Tibial artery (tissue), 4 donors: ENCODE measurements around the gene PMIS2.
"Not testable (repeated sequence)": the region's sequence is repeated elsewhere in the genome, so short reads cannot be mapped to it uniquely, and the experiment has no call there.

Source experiments
- DNase-seq, 2 donors: peaks; one replicate each; pipeline ENCODE4 v3.0.0-alpha.2; 2019
- H3K27ac ChIP-seq, 2 donors: fragments of 200-600 bp; sonication (generic) in 1 of 2; 1 replicate in 1 of 2; 2 replicates in 1 of 2; pipeline ENCODE4 v1.5.1; 2018 to 2019; ENCODE audit warnings: mild to moderate bottlenecking in 1 of 2
- H3K27me3 ChIP-seq, 2 donors: fragments of 200-600 bp; sonication (generic) in 1 of 2; one replicate each; pipeline versions ENCODE4 v1.5.1 to v1.6.0; 2016 to 2019
- H3K36me3 ChIP-seq, 3 donors: fragments of 200-600 bp; sonication (generic) in 2 of 3; one replicate each; pipeline ENCODE4 v1.5.1; 2016 to 2019; ENCODE audit warnings: mild to moderate bottlenecking in 2 of 3
- H3K4me1 ChIP-seq, 4 donors: fragments of 200-600 bp; sonication (generic) in 2 of 4; 1 replicate in 3 of 4; 2 replicates in 1 of 4; pipeline ENCODE4 v1.5.1; 2016 to 2019
- H3K4me3 ChIP-seq, 2 donors: fragments of 200-600 bp; sonication (generic) in 1 of 2; 1 replicate in 1 of 2; 2 replicates in 1 of 2; pipeline ENCODE4 v1.5.1; 2018 to 2019; ENCODE audit warnings: mild to moderate bottlenecking in 2 of 2
- H3K9me3 ChIP-seq, 3 donors: fragments of 200-600 bp; sonication (generic) in 1 of 3; one replicate each; pipeline ENCODE4 v1.5.1; 2016 to 2019
- CTCF ChIP-seq, 2 experiments: fragments of 200-600 bp in 1 of 2; fragments of 450-650 bp in 1 of 2; IDR thresholded peaks; one replicate each; pipeline ENCODE4 v1.5.1; 2017 to 2019; ENCODE audit warnings: antibody characterized with exemption in 2 of 2, mild to moderate bottlenecking in 1 of 2, moderate library complexity in 1 of 2
- intact Hi-C: fragments of 100-400 bp; cut with DNase I; formaldehyde crosslinking; loops from one replicate; pipeline ENCODE4 v1.15.0; 2023; ENCODE audit warnings: low total_unique reads

The PMIS2 gene

GRCh38 chr19:35578707-35579106 is 7.3 kb upstream of the PMIS2 start:
- no peak overlapping the region for H3K4me3 ChIP-seq
- H3K27ac ChIP-seq: no peak overlapping the region
- peaks cover 0 to 12% of the 10 kb centered on the region in 2 donors for H3K27me3 ChIP-seq
- intact Hi-C loops: no loop called here
- no peaks in the 10 kb centered on the region for H3K4me1 ChIP-seq
- no peak for TF ChIP-seq CTCF (IDR thresholded peaks at IDR 0.05)
- peaks cover 0 to 21% (median 12%) of the 10 kb centered on the region in 3 donors for H3K9me3 ChIP-seq
- no peak for DNase-seq
- H3K36me3 ChIP-seq: no peaks in the 10 kb centered on the region

- no peak for DNase-seq
- Histone ChIP-seq H3K4me3 (no peak overlapping the region), H3K36me3 (no peaks in the 10 kb centered on the region), H3K4me1 (no peaks in the 10 kb centered on the region), H3K9me3 (no peaks in the 10 kb centered on the region), H3K27me3 (peaks cover 0 to 28% of the 10 kb centered on the region in 2 donors), H3K27ac (no peak overlapping the region)
- intact Hi-C loops: no loop called here
- no peak for TF ChIP-seq CTCF (IDR thresholded peaks at IDR 0.05)
Observed at GRCh38 chr19:35582760-35583159, 3.2 kb upstream of the PMIS2 start.

GRCh38 chr19:35587321-35587720 is 1.3 kb downstream of the PMIS2 start:
- no peaks in the 10 kb centered on the region for H3K36me3 ChIP-seq
- no peaks in the 10 kb centered on the region for H3K9me3 ChIP-seq
- DNase-seq: no peak
- H3K4me1 ChIP-seq: no peaks in the 10 kb centered on the region
- H3K4me3 ChIP-seq: no peak overlapping the region
- peaks cover 0 to 31% of the 10 kb centered on the region in 2 donors for H3K27me3 ChIP-seq
- intact Hi-C loops: no loop called here
- no peak overlapping the region for H3K27ac ChIP-seq
- TF ChIP-seq CTCF (IDR thresholded peaks at IDR 0.05): no peak

GRCh38 chr19:35590875-35591274 is 4.9 kb downstream of the PMIS2 start:
- H3K4me1 ChIP-seq: no peaks in the 10 kb centered on the region
- no peak for TF ChIP-seq CTCF (IDR thresholded peaks at IDR 0.05)
- no peaks in the 10 kb centered on the region for H3K9me3 ChIP-seq
- intact Hi-C loops: no loop called here
- no peak for DNase-seq
- peaks cover 0 to 20% of the 10 kb centered on the region in 2 donors for H3K27me3 ChIP-seq
- H3K36me3 ChIP-seq: no peaks in the 10 kb centered on the region
- H3K4me3 ChIP-seq: no peak overlapping the region
- no peak overlapping the region for H3K27ac ChIP-seq

- no peaks in the 10 kb centered on the region for H3K9me3 ChIP-seq
- peaks cover 0 to 12% of the 10 kb centered on the region in 2 donors for H3K27me3 ChIP-seq
- no peak overlapping the region for H3K27ac ChIP-seq
- H3K4me1 ChIP-seq: no peaks in the 10 kb centered on the region
- TF ChIP-seq CTCF (IDR thresholded peaks at IDR 0.05): no peak
- intact Hi-C loops: no loop called here
- H3K4me3 ChIP-seq: no peak overlapping the region
- no peak for DNase-seq
- H3K36me3 ChIP-seq: no peaks in the 10 kb centered on the region
Observed at GRCh38 chr19:35592226-35592625, 6.3 kb downstream of the PMIS2 start.

- H3K36me3 ChIP-seq, DNase-seq, H3K27me3 ChIP-seq, H3K4me3 ChIP-seq, H3K4me1 ChIP-seq, H3K27ac ChIP-seq, intact Hi-C loops, H3K9me3 ChIP-seq: not testable (repeated sequence)
Observed at GRCh38 chr19:35595026-35595425, 9.1 kb downstream of the PMIS2 start.
